HepG2 (cell line): ENCODE data around the gene CUL4A. TPM values are rescaled to one million over a fixed set of nuclear protein-coding genes. Genes with fewer than 3 reads are reported as not detected.

Experiments used
- ATAC-seq: fragments of 200-7000 bp; cut with Tn5 transposase; 3 replicates; pipeline ENCODE4 v1.9.1; 2020; ENCODE audit warnings: mild to moderate bottlenecking, moderate library complexity
- BruUV-seq: library from RNA; stranded (reverse); fragments of 400-500 nt; replicated peaks from 2 replicates; lab custom pipeline; 2021; lab: Mats Ljungman, UMichigan
- CTCF ChIA-PET: fragments of 300-600 bp; formaldehyde crosslinking; extraction: SDS; loops from one replicate; lab custom pipeline; 2021; ENCODE audit warnings: low total read pairs, inconsistent platforms, low intra/inter-chr PET ratio; lab: Yijun Ruan, JAX
- POLR2A ChIA-PET: fragments of 350-600 bp; sonication (Branson Sonifier 250); formaldehyde crosslinking; loops from one replicate; lab custom pipeline; 2020; ENCODE audit warnings: antibody characterized with exemption, inconsistent platforms; lab: Yijun Ruan, JAX
- DNase-seq: peaks from one replicate; pipeline ENCODE4 v3.0.0-alpha.2; 2015; ENCODE audit warnings: low spot score
- FAIRE-seq: peaks from 3 replicates; lab custom pipeline; 2011; peaks lifted over from hg19 to GRCh38; lab: Jason Lieb, UNC
- H2AFZ ChIP-seq: one replicate; pipeline ENCODE4 v1.6.1; 2011; ENCODE audit warnings: low read length, inconsistent platforms
- H3K27ac ChIP-seq: fragments of 300-600 bp; 3 replicates; pipeline ENCODE4 v1.8.0; 2011; ENCODE audit warnings: mixed run types, mild to moderate bottlenecking, mixed read lengths, low read length, inconsistent platforms; ENCODE audit not compliant: insufficient read depth; ENCODE audit errors: extremely low read length
- H3K27me3 ChIP-seq, 2 experiments: fragments of 200-600 bp in 1 of 2; 2 replicates in 1 of 2; 3 replicates in 1 of 2; pipeline versions ENCODE4 v1.6.0 to v1.8.0; 2011; ENCODE audit warnings: low read length in 2 of 2, mild to moderate bottlenecking in 2 of 2, moderate library complexity in 2 of 2, inconsistent platforms in 1 of 2; ENCODE audit not compliant: insufficient read depth in 2 of 2, control insufficient read depth in 1 of 2
- H3K36me3 ChIP-seq, 2 experiments: fragments of 200-600 bp in 1 of 2; replicated peaks in 1 of 2; 2 replicates in 1 of 2; 3 replicates in 1 of 2; pipeline versions ENCODE4 v1.5.1 to v1.8.0; 2011; ENCODE audit warnings: low read length in 2 of 2, inconsistent platforms in 1 of 2; ENCODE audit not compliant: insufficient read depth in 2 of 2, control insufficient read depth in 1 of 2
- H3K4me1 ChIP-seq: 2 replicates; pipeline ENCODE4 v1.5.1; 2012; ENCODE audit warnings: low read length, inconsistent platforms; ENCODE audit not compliant: insufficient read depth
- H3K4me2 ChIP-seq: 2 replicates; pipeline ENCODE4 v1.6.0; 2011; ENCODE audit warnings: low read depth, low read length, inconsistent platforms
- H3K4me3 ChIP-seq, 3 experiments: fragments of 200-600 bp in 1 of 3; sonication (generic), shearing (Covaris generic) in 1 of 3; replicated peaks in 1 of 3; 2 replicates each; pipeline ENCODE4 v1.5.1; 2011 to 2016; ENCODE audit warnings: low read length in 3 of 3, inconsistent platforms in 2 of 3, low read depth in 2 of 3, mild to moderate bottlenecking in 2 of 3, control low read depth in 1 of 3, mixed read lengths in 1 of 3; ENCODE audit not compliant: insufficient read depth in 1 of 3
- H3K79me2 ChIP-seq: one replicate; pipeline ENCODE4 v1.6.1; 2011; ENCODE audit warnings: low read length, inconsistent platforms; ENCODE audit not compliant: insufficient read depth
- H3K9ac ChIP-seq: 2 replicates; pipeline ENCODE4 v1.6.0; 2011; ENCODE audit warnings: mild to moderate bottlenecking, low read depth, low read length, inconsistent platforms; ENCODE audit not compliant: insufficient read depth
- H3K9me3 ChIP-seq: 2 replicates; pipeline ENCODE4 v1.5.1; 2012; ENCODE audit warnings: mild to moderate bottlenecking, low read length
- H4K20me1 ChIP-seq: 2 replicates; pipeline ENCODE4 v1.6.0; 2011; ENCODE audit warnings: inconsistent platforms, mild to moderate bottlenecking, low read length, moderate library complexity; ENCODE audit not compliant: insufficient read depth
- CSRNP1 ChIP-seq: sonication (generic); formaldehyde crosslinking; IDR thresholded peaks from 2 replicates; pipeline ENCODE4 v1.8.1; 2023; ENCODE audit warnings: mild to moderate bottlenecking, missing genetic modification reagents
- DBP ChIP-seq: sonication (generic); formaldehyde crosslinking; IDR thresholded peaks from 2 replicates; pipeline ENCODE4 v1.4.0; 2020; ENCODE audit warnings: missing genetic modification reagents; ENCODE audit errors: not compliant biosample characterization
- DZIP1 ChIP-seq: sonication (generic); formaldehyde crosslinking; IDR thresholded peaks from 2 replicates; pipeline ENCODE4 v1.5.0; 2020; ENCODE audit warnings: mild to moderate bottlenecking, missing genetic modification reagents
- MEIS2 ChIP-seq: sonication (generic); formaldehyde crosslinking; IDR thresholded peaks from 2 replicates; pipeline ENCODE4 v1.9.0; 2021; ENCODE audit warnings: mild to moderate bottlenecking, missing genetic modification reagents
- SALL1 ChIP-seq: sonication (generic); formaldehyde crosslinking; IDR thresholded peaks from 2 replicates; pipeline ENCODE4 v1.8.0; 2022; ENCODE audit warnings: mild to moderate bottlenecking, missing genetic modification reagents
- TBX2 ChIP-seq: sonication (generic); formaldehyde crosslinking; IDR thresholded peaks from 2 replicates; pipeline ENCODE4 v1.5.0; 2020; ENCODE audit warnings: missing genetic modification reagents, mild to moderate bottlenecking, borderline replicate concordance
- YY1 ChIP-seq: IDR thresholded peaks from 2 replicates; pipeline ENCODE4 v1.6.1; 2011; ENCODE audit warnings: low read length, low read depth, moderate library complexity, mild to moderate bottlenecking; ENCODE audit not compliant: insufficient read depth, insufficient replicate concordance
- ZBTB4 ChIP-seq: sonication (generic); formaldehyde crosslinking; IDR thresholded peaks from 2 replicates; pipeline ENCODE4 v1.4.0; 2020; ENCODE audit warnings: missing genetic modification reagents, mild to moderate bottlenecking, borderline replicate concordance
- ZFX ChIP-seq: sonication (generic); formaldehyde crosslinking; IDR thresholded peaks from 2 replicates; pipeline ENCODE4 v1.4.0; 2020; ENCODE audit warnings: mild to moderate bottlenecking, low read depth, missing genetic modification reagents, moderate library complexity
- ZKSCAN8 ChIP-seq: IDR thresholded peaks from 2 replicates; pipeline ENCODE4 v1.6.1; 2016; ENCODE audit warnings: borderline replicate concordance, missing genetic modification reagents, missing compliant biosample characterization
- ZNF354B ChIP-seq: sonication (generic); formaldehyde crosslinking; IDR thresholded peaks from 2 replicates; pipeline ENCODE4 v1.8.0; 2022; ENCODE audit warnings: mild to moderate bottlenecking, missing genetic modification reagents
- ZNF652 ChIP-seq: IDR thresholded peaks from 2 replicates; pipeline ENCODE4 v1.6.1; 2016; ENCODE audit warnings: low read depth, borderline replicate concordance
- ZNF766 ChIP-seq: sonication (generic); formaldehyde crosslinking; IDR thresholded peaks from 2 replicates; pipeline ENCODE4 v1.5.0; 2020; ENCODE audit warnings: missing genetic modification reagents, borderline replicate concordance
- ZNF816 ChIP-seq: sonication (generic); formaldehyde crosslinking; IDR thresholded peaks from 2 replicates; pipeline ENCODE4 v1.8.0; 2022; ENCODE audit warnings: missing genetic modification reagents, mild to moderate bottlenecking, borderline replicate concordance
- ZNF841 ChIP-seq: sonication (generic); formaldehyde crosslinking; IDR thresholded peaks from 2 replicates; pipeline ENCODE4 v1.8.1; 2023; ENCODE audit warnings: missing genetic modification reagents, borderline replicate concordance
- whole genome bisulfite sequencing: methylation state at CpG from one replicate; pipeline ENCODE4 v1.1.6; 2017; ENCODE audit warnings: low lambda C conversion rate; 5-methylcytosine and 5-hydroxymethylcytosine counted together
- in situ Hi-C: cut with HindIII; loops from 2 replicates; pipeline ENCODE4 v1.10.0; 2017; ENCODE audit warnings: low pct_unique_long_range_greater_than_20kb; ENCODE audit not compliant: extremely low pct_ligation_motif_present
- intact Hi-C: fragments of 100-400 bp; cut with micrococcal nuclease; formaldehyde crosslinking; loops from one replicate; pipeline ENCODE4 v1.10.0; 2022; ENCODE audit not compliant: unreplicated experiment
- polyA plus RNA-seq, 8 experiments: library from polyadenylated mRNA; depleted of rRNA in 3 of 8; stranded (reverse) in 7 of 8; unstranded in 1 of 8; fragments of >200 nt; fragmentation: Illumina TruSeq in 4 of 8; extraction: Trizol in 4 of 8; gene quantifications; 2 replicates each; pipeline versions ENCODE4 v1.2.1 to v1.2.3, GENCODE V29; 2011 to 2016; ENCODE audit warnings: low read depth in 4 of 8, missing spikeins in 1 of 8, mixed read lengths in 1 of 8; ENCODE audit not compliant: insufficient read depth in 1 of 8
- total RNA-seq, 5 experiments: library from RNA; depleted of rRNA; stranded (reverse); fragments of >200 nt; fragmentation: Illumina TruSeq; extraction: Trizol; gene quantifications; 2 replicates each; pipeline ENCODE4 v1.2.3, GENCODE V29; 2016; ENCODE audit warnings: low read depth in 1 of 5

Gene CUL4A
- total and polyA plus RNA-seq, 2 of the 13 experiments (the other 11 are each of a cell fraction or from before 2014, with no cell fraction given), result 51.2 to 75.3 TPM

GRCh38 chr13:113202912-113203311 lies 6.5 kb upstream of the CUL4A start:
- in situ Hi-C loops, result no loop called here
- Histone ChIP-seq H3K4me3 (no peak overlapping the region), H4K20me1 (peaks cover 10% of the 10 kb centered on the region), H3K79me2 (peaks cover 86% of the 10 kb centered on the region), H3K9ac (no peak overlapping the region), H3K9me3 (no peaks in the 10 kb centered on the region), H3K4me2 (no peak overlapping the region), H3K27ac (no peak overlapping the region), H3K36me3 (peaks cover 6 to 44% of the 10 kb centered on the region in 2 experiments; a peak in 4 of 5 replicates), H2AFZ (no peak overlapping the region), H3K27me3 (no peaks in the 10 kb centered on the region), H3K4me1 (peaks cover 54% of the 10 kb centered on the region)
- ATAC-seq (no peak), DNase-seq (no peak), FAIRE-seq (no peak)
- BruUV-seq, result no TSS peak
- intact Hi-C loops, result no loop called here
- ChIA-PET POLR2A (interaction anchor here (1.5 kb wide), 1 partner anchor 45 kb away, joined by 3 read pairs; the partner anchor contains the start of gene PROZ), CTCF (no interaction called here)
- 96% methylated on average over 4 of the region's 4 CpGs for WGBS
- TF ChIP-seq MEIS2 (CRISPR knock-in tag), result no peak
- TF ChIP-seq ZNF354B (CRISPR knock-in tag), result no peak
- no peak for TF ChIP-seq ZKSCAN8 (CRISPR knock-in tag)
- no peak for TF ChIP-seq TBX2 (CRISPR knock-in tag)
- no peak for TF ChIP-seq ZBTB4 (CRISPR knock-in tag)
- TF ChIP-seq ZNF652 (CRISPR knock-in tag), result no peak
- TF ChIP-seq ZNF841, result no peak
- TF ChIP-seq DZIP1, result no peak
- no peak for TF ChIP-seq ZFX (CRISPR knock-in tag)
- TF ChIP-seq SALL1, result no peak
- no peak for TF ChIP-seq DBP
- TF ChIP-seq ZNF816, result no peak
- no peak for TF ChIP-seq CSRNP1
- no peak for TF ChIP-seq ZNF766 (CRISPR knock-in tag)
- no peak for TF ChIP-seq YY1
